PC-3 (cell line): Measurements from ENCODE around the gene CCNE1.

Source experiments
- CTCF ChIP-seq: fragments of 300-600 bp; sonication (generic); conservative IDR thresholded peaks from 2 replicates; pipeline ENCODE4 v1.5.1; 2017; ENCODE audit warnings: antibody characterized with exemption, low read depth, mild to moderate bottlenecking, low read length
- EZH2phosphoT487 ChIP-seq: fragments of 300-600 bp; sonication (generic); IDR thresholded peaks from 2 replicates; pipeline ENCODE4 v1.6.1; 2018; ENCODE audit warnings: mild to moderate bottlenecking, antibody characterized with exemption, low read length, borderline replicate concordance

GRCh38 chr19:29832801-29833200 is 21.0 kb downstream of the CCNE1 start:
- TF ChIP-seq CTCF = no peak
- no peak for TF ChIP-seq EZH2phosphoT487
